ENCODE results near the gene FNDC1.
"Not testable (repeated sequence)": the region's sequence is repeated elsewhere in the genome, so short reads cannot be mapped to it uniquely, and the experiment has no call there.

The FNDC1 gene

DNA sequence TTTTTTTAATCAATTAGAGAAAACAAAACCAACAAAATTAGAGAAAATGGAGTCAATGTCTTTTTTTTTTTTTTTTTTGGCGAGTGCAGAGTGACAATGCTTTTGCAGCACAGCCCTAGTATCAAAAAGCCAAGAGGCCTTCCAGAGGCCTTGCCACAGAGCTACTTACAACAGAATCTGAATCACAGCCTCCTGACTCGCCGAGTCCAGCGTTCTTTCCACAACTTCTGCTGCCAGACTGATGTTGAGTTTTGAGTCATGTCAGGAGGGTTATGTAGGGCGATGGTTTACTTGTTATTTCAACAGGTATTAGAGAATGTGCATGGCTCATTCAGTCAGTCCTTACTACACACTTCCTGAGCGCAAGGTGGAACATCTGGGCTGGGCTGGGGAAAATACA, 88.6 kb downstream of the FNDC1 start:
- DNase-seq (ENCODE audit: low read depth in 2 of 2): no peak

DNA sequence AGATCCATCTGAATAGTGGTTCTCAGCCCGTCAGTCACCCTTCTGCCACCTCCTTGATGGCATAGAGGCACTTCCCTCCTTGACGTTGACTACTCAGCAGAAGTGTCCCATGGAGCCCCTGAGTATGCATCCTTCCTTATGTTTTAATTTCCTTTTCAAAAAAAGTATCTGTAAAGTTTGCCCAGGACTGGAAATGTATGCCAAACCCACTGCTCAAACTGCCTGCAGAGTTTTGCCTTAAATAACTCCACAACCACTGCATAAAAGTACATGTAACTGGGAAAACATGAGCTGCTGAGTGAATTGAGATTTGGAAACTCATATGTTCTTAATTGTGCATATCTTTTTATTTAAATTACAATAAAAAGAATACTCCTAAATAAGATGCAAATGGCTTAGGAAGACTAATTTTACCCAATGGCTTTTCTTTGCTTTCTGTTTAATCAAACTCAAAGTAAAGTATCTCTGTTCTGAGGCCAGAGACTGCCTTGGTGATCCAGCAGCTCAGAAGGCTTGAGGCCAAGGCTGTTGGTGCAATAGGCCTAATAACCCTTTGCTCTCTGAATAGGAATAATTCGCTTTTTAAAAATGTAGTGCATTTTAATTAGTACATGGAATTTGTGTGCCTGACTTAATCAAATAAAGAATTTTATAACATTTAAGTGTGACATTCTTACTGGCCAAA, 90.4 kb downstream of the FNDC1 start:
- no peak for DNase-seq (ENCODE audit: low read depth in 2 of 2)

DNA sequence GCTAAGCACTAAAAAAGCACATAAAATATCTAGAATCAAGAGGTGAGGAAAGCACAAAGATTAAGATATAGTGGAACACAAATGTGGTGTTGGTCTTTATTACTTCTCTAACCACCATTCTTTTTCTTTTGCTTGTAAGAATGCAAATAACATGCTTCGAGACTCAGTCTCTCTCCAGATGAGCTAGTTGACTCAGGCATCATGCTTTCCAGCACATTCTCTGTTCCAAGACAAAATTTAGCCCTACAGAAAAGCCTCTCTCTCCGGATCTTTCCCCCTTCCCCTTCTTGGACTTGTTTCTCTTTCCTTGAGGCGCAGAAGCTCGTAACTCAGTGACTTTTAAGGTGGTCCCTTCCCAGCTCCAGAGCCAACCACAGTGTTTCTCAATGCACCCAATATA, 91.0 kb downstream of the FNDC1 start:
- DNase-seq (ENCODE audit: low read depth in 2 of 2): no peak

DNA sequence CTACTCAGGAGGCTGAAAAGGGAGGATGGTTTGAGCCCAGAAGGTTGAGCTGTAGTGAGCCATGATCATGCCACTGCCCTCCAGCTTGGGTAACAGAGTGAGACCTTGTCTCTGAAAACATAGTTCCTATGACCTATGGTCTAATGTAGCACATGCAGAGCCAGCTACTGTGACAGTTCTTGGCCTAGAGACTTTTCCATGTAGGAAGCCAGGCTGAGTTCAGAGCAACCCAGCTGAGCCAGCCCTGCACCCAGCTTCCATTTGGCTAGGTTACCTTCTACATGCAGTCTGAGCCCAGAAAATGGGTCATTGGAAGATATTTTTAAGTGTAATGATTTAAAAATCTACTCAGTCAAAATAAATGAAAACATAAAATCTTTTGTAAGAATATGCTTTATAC, 92.8 kb downstream of the FNDC1 start:
- DNase-seq (ENCODE audit: low read depth in 2 of 2): no peak

DNA sequence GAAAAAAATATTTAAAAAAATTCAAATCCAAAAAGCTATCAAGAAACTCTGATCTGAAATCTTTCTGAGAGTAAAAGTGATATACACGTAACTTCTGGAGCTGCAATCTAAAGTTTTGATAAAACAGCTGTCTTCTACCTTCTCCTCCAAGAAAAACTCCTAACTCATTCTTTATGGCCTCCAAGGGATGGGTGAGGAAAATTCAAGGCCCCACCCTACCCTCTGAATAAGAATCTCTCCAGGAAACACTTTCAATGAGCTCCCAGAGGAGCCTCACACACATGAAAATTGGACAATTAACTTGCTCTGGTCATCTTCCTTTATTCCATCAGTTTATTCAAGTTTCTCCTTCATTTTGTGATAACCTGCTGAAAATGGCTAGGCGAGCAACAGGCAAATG, 93.4 kb downstream of the FNDC1 start:
- no peak for DNase-seq (ENCODE audit: low read depth in 2 of 2)

DNA sequence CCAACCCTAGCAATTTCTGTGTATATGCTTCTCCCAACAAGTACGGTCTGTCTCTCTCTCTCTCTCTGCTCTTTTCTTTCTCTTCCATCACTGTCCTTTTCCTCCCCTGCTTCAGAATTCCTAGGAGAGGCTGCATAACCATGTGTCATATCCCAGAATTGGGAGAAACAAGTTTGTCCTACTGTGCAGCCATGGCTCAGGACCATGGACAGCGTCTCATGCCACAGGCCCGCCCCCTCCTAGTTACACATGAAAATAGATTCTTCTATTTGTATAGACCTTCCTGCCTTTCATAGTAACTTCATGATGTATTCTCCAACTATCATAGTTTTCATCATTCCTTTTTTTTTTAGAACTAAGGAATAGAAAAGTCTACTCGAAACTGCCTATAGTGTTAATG, 98.0 kb downstream of the FNDC1 start:
- DNase-seq (ENCODE audit: low read depth in 2 of 2): peak in 1 of 2 experiments; percentile 11

DNA sequence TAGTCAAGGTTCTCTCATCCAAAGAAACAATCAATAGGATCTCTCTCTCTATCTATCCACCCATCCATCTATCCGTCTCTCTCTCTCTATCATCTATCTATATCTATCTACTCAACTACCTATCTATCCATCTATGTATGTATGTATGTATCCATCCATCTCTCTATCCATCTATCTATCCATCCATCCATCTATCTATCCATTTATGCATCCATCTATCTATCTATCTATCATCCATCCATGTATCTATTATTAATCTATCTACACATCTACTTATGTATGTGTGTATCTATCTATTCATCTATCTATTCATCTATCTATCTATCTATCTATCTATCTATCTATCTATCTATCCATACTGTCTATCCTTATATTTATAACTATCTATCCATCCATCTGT, 99.3 kb downstream of the FNDC1 start:
- no peak for DNase-seq (ENCODE audit: low read depth in 2 of 2)

DNA sequence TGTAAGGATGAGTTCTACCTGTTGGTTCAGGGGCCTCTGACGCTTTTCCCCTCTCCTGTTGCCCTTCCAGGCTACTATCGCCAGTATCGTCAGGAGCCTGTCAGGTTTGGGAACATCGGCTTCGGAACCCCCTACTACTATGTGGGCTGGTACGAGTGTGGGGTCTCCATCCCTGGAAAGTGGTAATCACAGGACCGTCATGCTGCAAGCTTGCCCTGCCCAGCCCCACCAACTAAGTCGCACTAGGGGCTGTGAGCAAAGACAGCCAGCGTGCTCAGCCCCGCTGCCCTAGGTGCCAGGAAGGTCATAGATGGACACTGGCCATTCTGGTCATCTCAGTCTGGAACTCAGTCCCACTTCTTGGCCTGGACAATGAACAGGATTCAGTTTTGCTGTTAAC, 102.1 kb downstream of the FNDC1 start:
- DNase-seq (ENCODE audit: low read depth in 2 of 2): no peak

DNA sequence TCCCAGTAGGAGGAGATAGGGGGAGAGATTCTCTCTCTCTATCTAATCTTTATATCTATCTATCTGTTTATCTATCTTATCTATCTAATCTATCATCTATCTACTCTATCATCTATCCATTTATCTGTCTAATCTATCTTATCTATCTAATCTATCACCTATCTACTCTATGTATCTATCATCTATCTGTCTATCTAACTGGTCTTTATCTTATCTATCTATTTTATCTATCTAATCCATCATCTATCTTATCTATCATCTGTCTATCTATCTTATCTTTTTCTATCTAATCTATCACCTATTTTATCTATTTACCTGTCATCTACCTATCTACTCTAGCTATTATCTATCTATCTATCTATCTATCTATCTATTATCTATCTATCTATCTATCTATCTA, 109.4 kb downstream of the FNDC1 start:
- DNase-seq (ENCODE audit: low read depth in 2 of 2): no peak

DNA sequence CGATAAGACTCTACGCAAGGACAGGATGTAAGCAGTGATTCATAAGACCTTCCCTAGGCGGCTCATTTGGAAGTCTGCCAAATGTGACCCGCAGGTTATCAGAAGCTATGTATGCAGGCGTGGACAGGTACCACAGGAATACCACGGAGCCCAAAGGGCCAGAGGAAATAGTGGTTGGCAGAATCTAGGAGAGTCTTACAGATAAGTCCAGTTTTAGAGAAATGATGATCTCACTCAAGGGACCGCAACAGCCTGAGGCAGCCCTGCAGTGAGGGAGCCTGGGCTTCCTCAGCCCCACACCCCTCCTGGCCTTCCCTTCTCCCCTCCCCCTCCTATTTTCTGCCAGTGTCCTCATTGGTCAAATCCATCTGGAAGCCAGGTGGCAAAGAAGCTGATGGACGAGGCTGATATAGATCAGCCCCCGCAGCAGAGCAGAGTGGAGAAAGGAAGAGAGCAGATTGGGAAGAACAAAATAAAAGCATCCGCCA, 110.6 kb downstream of the FNDC1 start:
- DNase-seq (ENCODE audit: low read depth in 2 of 2): no peak

DNA sequence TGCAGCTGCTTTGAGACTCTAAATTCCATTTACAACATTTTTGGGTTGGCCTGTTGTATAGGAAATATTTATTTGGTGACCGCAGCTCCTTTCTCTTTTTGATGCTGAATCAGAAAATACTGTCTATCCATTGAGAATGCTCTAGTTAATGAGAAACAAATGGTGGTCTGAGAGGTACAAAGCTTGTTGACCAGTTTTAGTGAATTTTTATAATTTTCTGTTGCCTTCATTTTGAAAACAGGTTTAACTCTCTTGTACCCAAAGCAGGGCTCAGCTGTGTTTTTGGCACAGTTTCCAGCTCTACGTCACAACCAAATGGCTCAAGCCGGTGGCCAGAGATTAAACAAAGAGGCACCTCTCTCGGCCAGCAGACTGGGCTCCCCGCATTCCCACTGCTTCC, 113.2 kb downstream of the FNDC1 start:
- no peak for DNase-seq (ENCODE audit: low read depth in 2 of 2)

DNA sequence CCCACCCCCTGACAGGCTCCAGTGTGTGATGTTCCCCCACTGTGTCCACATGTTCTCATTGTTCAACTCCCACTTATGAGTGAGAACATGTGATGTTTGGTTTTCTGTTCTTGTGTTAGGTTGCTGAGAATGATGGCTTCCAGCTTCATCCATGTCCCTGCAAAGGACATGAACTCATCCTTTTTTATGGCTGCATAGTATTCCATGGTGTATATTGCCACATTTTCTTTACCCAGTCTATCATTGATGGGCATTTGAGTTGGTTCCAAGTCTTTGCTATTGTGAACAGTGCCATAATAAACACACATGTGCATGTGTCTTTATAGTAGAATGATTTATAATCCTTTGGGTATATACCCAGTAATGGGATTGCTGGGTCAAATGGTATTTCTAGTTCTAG, 115.5 kb downstream of the FNDC1 start:
- DNase-seq (ENCODE audit: low read depth in 2 of 2): not testable (repeated sequence)

DNA sequence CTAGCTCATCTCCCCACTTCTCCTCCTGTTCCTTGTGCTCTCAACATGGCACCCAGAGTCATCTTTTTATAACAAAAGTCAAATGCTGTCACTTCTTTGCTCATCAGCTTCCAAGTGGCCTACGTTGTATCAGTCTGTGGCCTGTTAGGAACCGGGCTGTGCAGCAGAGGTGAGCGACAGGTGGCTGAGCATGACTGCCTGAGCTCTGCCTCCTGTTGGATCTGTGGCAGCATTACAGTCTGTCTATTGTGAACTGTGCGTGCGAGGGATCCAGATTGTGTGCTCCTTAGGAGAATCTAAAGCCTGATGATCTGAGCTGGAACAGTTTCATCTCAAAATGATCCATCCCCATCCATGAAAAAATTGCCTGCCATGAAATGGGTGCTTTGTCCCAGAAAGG, 129.6 kb downstream of the FNDC1 start:
- no peak for DNase-seq (ENCODE audit: low read depth in 2 of 2)

DNA sequence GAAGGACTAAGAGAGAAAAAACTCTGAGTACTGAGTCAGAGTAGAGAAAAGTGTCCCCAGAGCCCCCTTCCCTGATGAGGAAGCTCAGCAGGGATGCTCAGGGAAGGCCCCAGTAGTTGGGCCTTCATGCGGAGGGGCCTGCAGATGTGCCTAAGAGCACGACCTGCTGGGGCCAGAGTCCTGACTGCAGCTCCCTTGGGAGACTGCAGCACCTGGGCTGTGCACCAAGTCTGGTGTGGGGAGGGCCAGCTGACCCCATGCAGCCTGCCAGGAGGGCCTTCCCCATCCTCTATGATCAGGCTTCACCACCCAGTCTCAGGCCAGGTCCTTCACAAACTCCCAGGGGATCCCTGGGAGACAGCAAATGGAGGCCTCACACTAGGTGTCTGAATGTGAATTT, 130.4 kb downstream of the FNDC1 start:
- DNase-seq (ENCODE audit: low read depth in 2 of 2): no peak

DNA sequence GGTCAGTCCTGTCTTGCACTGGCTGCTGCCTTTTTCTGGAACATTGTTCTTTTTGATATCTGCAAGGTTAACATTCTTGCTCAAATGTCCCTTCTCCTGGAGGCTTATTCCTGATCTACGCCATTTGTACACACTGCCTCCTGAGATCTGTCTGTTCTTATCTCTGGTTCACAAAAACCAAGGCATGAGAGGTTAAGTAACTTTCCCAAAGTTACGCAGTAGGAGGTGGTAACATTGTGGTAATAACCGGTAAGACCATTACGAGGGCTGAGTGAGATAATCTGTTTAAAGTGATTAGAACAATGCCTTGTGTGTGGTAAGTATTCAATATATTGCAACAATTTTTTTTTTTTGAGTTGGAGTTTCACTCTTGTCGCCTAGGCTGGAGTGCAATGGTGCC, 132.1 kb downstream of the FNDC1 start:
- DNase-seq (ENCODE audit: low read depth in 2 of 2): no peak

DNA sequence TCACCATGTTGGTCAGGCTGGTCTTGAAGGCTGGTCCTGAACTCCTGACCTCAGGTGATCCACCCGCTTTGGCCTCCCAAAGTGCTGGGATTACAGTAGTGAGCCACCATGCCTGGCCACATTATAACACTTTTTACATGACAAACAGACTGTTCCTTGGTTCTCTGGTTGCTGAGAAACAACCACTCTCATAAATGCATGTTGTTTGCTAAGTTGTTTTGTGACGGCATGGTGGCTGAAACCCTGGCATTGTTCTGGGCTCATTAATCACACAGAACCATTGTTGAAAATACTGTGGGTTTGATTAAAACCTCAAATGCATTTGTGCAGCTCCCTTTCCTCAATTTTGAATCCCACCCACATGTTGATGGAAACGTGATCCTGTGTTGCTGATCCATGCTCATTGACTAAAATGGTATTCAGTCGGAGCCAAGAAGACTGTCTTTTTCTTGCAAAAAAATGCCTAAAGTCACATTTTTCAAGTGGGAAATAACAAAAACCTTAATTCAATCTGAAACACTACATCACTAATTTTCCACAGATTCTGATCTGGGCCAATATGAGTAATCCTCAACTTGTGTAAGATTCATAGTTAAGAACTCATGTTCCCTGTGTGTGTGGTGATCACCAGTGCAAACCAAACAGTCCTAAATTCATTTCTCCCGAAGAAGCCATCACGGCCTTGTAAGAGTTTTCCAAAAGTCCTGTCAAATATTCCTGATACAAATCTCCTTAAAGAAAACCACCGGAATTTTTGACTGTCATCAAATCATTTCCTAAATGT, 132.8 kb downstream of the FNDC1 start:
- DNase-seq (ENCODE audit: low read depth in 2 of 2): no peak

DNA sequence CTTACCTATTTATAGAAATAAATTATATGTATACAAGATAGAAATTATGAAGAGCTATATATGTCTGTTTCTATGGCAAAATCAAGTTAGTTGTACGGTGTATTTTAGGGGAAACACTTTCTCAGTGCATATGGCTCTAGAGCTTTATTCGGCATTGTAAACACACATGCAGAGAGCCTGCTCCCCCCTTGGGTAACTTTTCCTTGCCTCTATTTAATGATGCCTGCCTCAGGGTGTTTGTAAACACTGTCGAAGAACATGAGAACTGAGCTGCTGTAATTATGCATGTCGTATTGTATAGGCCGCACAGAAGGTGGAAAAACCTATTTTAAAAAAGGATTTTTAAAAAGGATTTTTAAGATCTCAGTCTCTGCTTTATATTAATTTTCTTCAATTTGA, 133.4 kb downstream of the FNDC1 start:
- no peak for DNase-seq (ENCODE audit: low read depth in 2 of 2)

DNA sequence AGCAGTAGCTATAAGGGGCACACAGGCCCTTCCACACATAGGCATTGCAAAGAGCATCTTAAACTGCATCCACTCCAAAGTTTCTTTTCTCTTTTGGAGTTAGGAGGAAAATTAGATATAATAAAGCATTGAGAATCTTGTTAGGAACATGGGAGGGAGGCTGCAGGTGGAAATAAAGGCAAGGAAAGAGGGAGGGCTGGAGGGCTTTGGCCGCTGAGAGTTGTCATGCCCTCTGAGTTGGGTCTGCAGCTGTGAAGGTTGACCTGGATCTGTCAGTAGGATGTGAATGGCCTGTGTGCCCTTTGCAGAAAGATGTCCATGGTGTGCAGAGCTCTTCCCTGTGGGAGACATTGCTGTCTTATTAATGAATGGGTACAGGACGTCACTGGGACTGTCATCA, 134.0 kb downstream of the FNDC1 start:
- DNase-seq (ENCODE audit: low read depth in 2 of 2): no peak

DNA sequence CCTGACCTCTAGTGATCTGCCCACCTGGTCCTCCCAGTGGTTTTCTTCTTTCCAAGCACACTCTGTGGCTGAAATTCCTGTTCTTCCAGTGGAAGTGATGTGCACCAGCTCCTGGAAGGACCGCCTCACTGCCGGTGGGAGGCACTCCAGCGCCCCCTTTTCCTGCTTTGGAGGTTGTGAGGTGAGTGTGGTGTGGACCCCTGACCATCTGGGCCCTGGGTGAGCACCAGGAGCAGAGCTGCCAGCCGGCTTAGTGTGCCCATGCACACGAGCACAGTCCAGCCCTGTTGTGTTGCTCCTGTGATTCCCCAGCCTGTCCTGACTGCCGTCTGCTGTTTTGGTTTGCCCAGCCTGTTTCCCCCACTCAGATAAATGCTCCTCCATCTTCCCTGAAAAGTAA, 134.6 kb downstream of the FNDC1 start:
- DNase-seq (ENCODE audit: low read depth in 2 of 2): no peak

DNA sequence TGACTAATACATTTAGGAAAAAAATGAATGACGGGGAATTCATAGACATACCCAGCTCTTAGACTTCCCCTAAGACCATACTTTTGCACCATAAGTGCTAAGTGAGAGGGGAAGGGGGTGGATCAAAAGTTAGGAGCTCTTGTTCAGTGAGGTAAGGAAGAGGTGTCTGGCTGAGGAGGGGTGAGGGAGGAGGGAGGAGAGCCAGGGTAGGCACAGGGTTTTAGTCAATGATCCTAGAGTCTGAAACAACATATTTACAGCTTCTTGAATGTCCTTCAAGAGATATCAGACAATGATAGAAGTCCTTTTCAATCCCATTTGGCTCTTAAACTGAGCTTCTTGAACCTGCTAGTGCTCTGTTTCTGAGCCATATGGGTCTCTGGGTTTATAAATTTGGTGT, 135.4 kb downstream of the FNDC1 start:
- no peak for DNase-seq (ENCODE audit: low read depth in 2 of 2)

DNA sequence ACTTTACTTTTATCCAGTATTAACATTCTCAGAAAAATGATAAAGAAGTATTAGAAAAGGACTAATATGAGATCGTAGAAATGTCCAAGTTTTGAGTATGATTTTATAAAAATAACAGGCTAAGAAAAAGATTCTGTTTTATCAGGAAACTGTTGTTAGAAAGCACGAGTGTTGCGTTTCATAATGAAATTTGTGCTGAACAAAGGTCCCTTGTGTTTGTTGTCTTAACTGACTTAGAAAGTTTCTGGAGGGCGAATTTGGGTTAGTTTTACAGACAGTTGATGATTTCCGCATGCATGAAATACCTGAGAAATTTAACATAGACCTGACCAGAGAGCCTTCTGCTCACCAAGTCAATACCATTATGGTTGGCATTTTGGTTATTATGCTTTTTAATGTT, 136.0 kb downstream of the FNDC1 start:
- no peak for DNase-seq (ENCODE audit: low read depth in 2 of 2)

DNA sequence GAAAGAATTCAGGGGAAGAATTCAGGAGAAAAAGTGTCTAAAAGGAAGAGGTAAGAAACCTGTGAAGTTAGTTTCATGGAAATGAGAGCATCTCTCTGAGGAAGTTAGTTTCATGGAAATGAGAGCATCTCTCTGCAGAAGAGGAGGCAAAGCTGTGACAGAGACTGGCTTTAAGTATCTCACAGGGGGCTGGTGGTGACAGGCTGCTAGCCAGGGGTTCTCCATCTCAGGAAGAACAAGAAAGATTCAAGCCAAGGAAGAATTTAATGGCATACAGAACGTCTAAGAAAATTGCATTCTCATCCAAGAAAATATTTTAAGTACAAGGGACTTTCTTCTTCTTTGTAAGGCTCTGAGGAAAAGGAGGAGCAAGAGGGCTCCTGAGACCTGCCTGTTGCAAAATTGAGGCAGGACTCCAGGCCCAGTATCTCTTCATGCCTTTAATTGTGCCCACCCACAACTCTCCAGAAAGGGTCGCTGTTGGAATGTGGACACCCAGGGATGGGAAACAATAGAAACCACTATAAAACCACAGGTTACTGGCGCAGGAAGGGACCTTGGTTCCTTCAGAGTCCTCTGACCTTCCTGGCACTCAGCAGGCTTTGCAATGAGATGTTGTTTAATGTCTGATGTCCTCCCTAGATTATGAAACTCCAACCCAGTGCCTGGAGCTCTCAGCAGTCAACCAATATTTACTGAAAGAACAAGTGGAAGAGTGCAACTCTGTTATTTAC, 136.8 kb downstream of the FNDC1 start:
- DNase-seq (ENCODE audit: low read depth in 2 of 2): no peak

DNA sequence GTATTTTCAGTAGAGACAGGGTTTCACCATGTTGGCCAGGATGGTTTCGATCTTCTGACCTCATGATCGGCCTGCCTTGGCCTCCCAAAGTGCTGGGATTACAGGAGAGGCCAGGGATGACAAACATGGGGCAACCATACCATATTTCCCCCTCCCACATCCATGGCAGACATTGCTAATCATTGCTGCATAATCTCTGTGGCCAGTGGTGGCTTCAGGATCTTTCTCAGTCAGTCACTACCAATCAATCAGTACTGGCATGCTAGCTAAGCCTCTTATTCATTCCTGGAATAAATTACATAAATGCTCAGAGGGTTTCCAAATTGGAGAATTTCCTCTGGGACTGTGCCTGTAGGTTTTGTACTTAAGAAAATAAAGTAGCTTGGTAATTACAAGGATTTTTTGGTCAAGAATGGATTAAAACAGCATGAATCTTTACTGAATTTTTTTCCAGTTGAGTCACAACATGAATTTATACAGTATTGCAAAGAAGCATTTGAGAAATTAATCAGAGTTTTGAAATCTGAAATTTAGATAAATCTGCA, 138.1 kb downstream of the FNDC1 start:
- no peak for DNase-seq (ENCODE audit: low read depth in 2 of 2)
